NCI-H82 treated with DMSO at 0.1 percent for 48 hours (cell line): ENCODE measurements around the gene ZNF664.

Source experiments
- DNase-seq: peaks from one replicate; lab custom pipeline; 2025; ENCODE audit not compliant: unreplicated experiment; lab: John Stamatoyannopoulos, UW

The ZNF664 gene

GRCh38 chr12:124030008-124030407, 57.0 kb downstream of the ZNF664 start:
- DNase-seq = no peak

- no peak for DNase-seq
These were observed 57.5 kb downstream of the ZNF664 start for GRCh38 chr12:124030510-124030909.

GRCh38 chr12:124031058-124031457, 58.0 kb downstream of the ZNF664 start:
- DNase-seq = no peak

- peak; percentile 70 for DNase-seq
These were observed 59.4 kb downstream of the ZNF664 start for GRCh38 chr12:124032265-124032886.

- no peak for DNase-seq
These were observed 60.8 kb downstream of the ZNF664 start for GRCh38 chr12:124033859-124034258.

GRCh38 chr12:124034297-124034696, 61.3 kb downstream of the ZNF664 start:
- no peak for DNase-seq

- DNase-seq = no peak
These were observed 62.1 kb downstream of the ZNF664 start for GRCh38 chr12:124035163-124035562.

GRCh38 chr12:124036171-124036598, 63.2 kb downstream of the ZNF664 start:
- DNase-seq = no peak

GRCh38 chr12:124036657-124037109, 63.7 kb downstream of the ZNF664 start:
- peak; percentile 58 for DNase-seq

GRCh38 chr12:124037331-124037730, 64.3 kb downstream of the ZNF664 start:
- DNase-seq = no peak

GRCh38 chr12:124039276-124039675, 66.3 kb downstream of the ZNF664 start:
- no peak for DNase-seq

GRCh38 chr12:124040291-124040690, 67.3 kb downstream of the ZNF664 start:
- no peak for DNase-seq

GRCh38 chr12:124040737-124041136, 67.7 kb downstream of the ZNF664 start:
- no peak for DNase-seq

- DNase-seq = no peak
These were observed 68.9 kb downstream of the ZNF664 start for GRCh38 chr12:124041907-124042306.

GRCh38 chr12:124044021-124044420, 71.0 kb downstream of the ZNF664 start:
- DNase-seq = no peak

- no peak for DNase-seq
These were observed 71.8 kb downstream of the ZNF664 start for GRCh38 chr12:124044809-124045321.

- DNase-seq = no peak
These were observed 72.8 kb downstream of the ZNF664 start for GRCh38 chr12:124045671-124046455.

- no peak for DNase-seq
These were observed 73.4 kb downstream of the ZNF664 start for GRCh38 chr12:124046456-124046740.

- DNase-seq = no peak
These were observed 74.1 kb downstream of the ZNF664 start for GRCh38 chr12:124047045-124047566.

- no peak for DNase-seq
These were observed 76.6 kb downstream of the ZNF664 start for GRCh38 chr12:124049451-124050094.

GRCh38 chr12:124053851-124054250, 80.8 kb downstream of the ZNF664 start:
- peak; percentile 58 for DNase-seq

GRCh38 chr12:124055066-124055465, 82.1 kb downstream of the ZNF664 start:
- no peak for DNase-seq
